ENCODE measurements around the gene NMNAT3. TPM values are rescaled to one million over a fixed set of nuclear protein-coding genes. Genes with fewer than 3 reads are reported as not detected.
"Not testable (repeated sequence)": the region's sequence is repeated elsewhere in the genome, so short reads cannot be mapped to it uniquely, and the experiment has no call there.

The NMNAT3 gene
- total RNA-seq, 1 donor from 2014 or later, result 1.2 TPM

- Mint-ChIP-seq H3K4me3 (no peak overlapping the region), H3K27ac (no peak overlapping the region), H3K4me1 (ENCODE audit: low read depth) (no peaks in the 10 kb centered on the region), H3K9me3 (no peaks in the 10 kb centered on the region), H3K36me3 (ENCODE audit: low read depth) (no peaks in the 10 kb centered on the region), H3K27me3 (ENCODE audit: insufficient read depth) (no peaks in the 10 kb centered on the region)
- intact Hi-C loops (cut with micrococcal nuclease), result no loop called here
- no peak for DNase-seq (ENCODE audit: low spot score)
These were observed 66.2 kb downstream of the NMNAT3 start for GRCh38 chr3:139611528-139611927.

GRCh38 chr3:139610886-139611285 is 66.9 kb downstream of the NMNAT3 start:
- intact Hi-C loops (cut with micrococcal nuclease), result no loop called here
- Mint-ChIP-seq H3K4me1 (ENCODE audit: low read depth) (no peaks in the 10 kb centered on the region), H3K36me3 (ENCODE audit: low read depth) (no peaks in the 10 kb centered on the region), H3K27ac (no peak overlapping the region), H3K9me3 (no peaks in the 10 kb centered on the region), H3K4me3 (no peak overlapping the region), H3K27me3 (ENCODE audit: insufficient read depth) (no peaks in the 10 kb centered on the region)
- DNase-seq (ENCODE audit: low spot score), result no peak

- H3K4me3 Mint-ChIP-seq, result no peak overlapping the region
- no peaks in the 10 kb centered on the region for H3K9me3 Mint-ChIP-seq
- no peak overlapping the region for H3K27ac Mint-ChIP-seq
- no peak for DNase-seq (ENCODE audit: low spot score)
- H3K4me1 Mint-ChIP-seq (ENCODE audit: low read depth), result no peaks in the 10 kb centered on the region
- no peaks in the 10 kb centered on the region for H3K36me3 Mint-ChIP-seq (ENCODE audit: low read depth)
- intact Hi-C loops (cut with micrococcal nuclease), result no loop called here
- no peaks in the 10 kb centered on the region for H3K27me3 Mint-ChIP-seq (ENCODE audit: insufficient read depth)
These were observed 68.8 kb downstream of the NMNAT3 start for GRCh38 chr3:139608924-139609323.

GRCh38 chr3:139608108-139608380 is 69.7 kb downstream of the NMNAT3 start:
- H3K4me3 Mint-ChIP-seq, result no peak overlapping the region

GRCh38 chr3:139607257-139608107 is 70.3 kb downstream of the NMNAT3 start:
- H3K36me3 Mint-ChIP-seq (ENCODE audit: low read depth), result no peaks in the 10 kb centered on the region
- intact Hi-C loops (cut with micrococcal nuclease), result no loop called here

More at GRCh38 chr3:139608108-139608380, 69.7 kb downstream of the NMNAT3 start:
- H3K9me3 Mint-ChIP-seq, result no peaks in the 10 kb centered on the region
- no peaks in the 10 kb centered on the region for H3K27me3 Mint-ChIP-seq (ENCODE audit: insufficient read depth)
- no peaks in the 10 kb centered on the region for H3K36me3 Mint-ChIP-seq (ENCODE audit: low read depth)
- H3K27ac Mint-ChIP-seq, result no peak overlapping the region
- intact Hi-C loops (cut with micrococcal nuclease), result no loop called here
- H3K4me1 Mint-ChIP-seq (ENCODE audit: low read depth), result no peaks in the 10 kb centered on the region
- DNase-seq (ENCODE audit: low spot score), result no peak

GRCh38 chr3:139602003-139602402 is 75.8 kb downstream of the NMNAT3 start:
- Mint-ChIP-seq H3K27ac (no peak overlapping the region), H3K9me3 (no peaks in the 10 kb centered on the region), H3K36me3 (ENCODE audit: low read depth) (no peaks in the 10 kb centered on the region), H3K4me3 (no peak overlapping the region), H3K4me1 (ENCODE audit: low read depth) (no peaks in the 10 kb centered on the region), H3K27me3 (ENCODE audit: insufficient read depth) (no peaks in the 10 kb centered on the region)
- DNase-seq (ENCODE audit: low spot score), result no peak
- intact Hi-C loops (cut with micrococcal nuclease), result no loop called here

More at GRCh38 chr3:139607257-139608107, 70.3 kb downstream of the NMNAT3 start:
- Mint-ChIP-seq H3K4me3 (no peak overlapping the region), H3K9me3 (no peaks in the 10 kb centered on the region), H3K4me1 (ENCODE audit: low read depth) (no peaks in the 10 kb centered on the region), H3K27me3 (ENCODE audit: insufficient read depth) (no peaks in the 10 kb centered on the region), H3K27ac (no peak overlapping the region)
- no peak for DNase-seq (ENCODE audit: low spot score)

GRCh38 chr3:139601191-139601961 is 76.4 kb downstream of the NMNAT3 start:
- Mint-ChIP-seq H3K27ac (no peak overlapping the region), H3K27me3 (ENCODE audit: insufficient read depth) (no peaks in the 10 kb centered on the region), H3K36me3 (ENCODE audit: low read depth) (no peaks in the 10 kb centered on the region), H3K9me3 (no peaks in the 10 kb centered on the region), H3K4me3 (no peak overlapping the region), H3K4me1 (ENCODE audit: low read depth) (no peaks in the 10 kb centered on the region)
- intact Hi-C loops (cut with micrococcal nuclease), result no loop called here
- no peak for DNase-seq (ENCODE audit: low spot score)

- intact Hi-C loops (cut with micrococcal nuclease), result no loop called here
- Mint-ChIP-seq H3K4me1 (ENCODE audit: low read depth) (no peaks in the 10 kb centered on the region), H3K4me3 (no peak overlapping the region), H3K36me3 (ENCODE audit: low read depth) (no peaks in the 10 kb centered on the region), H3K27me3 (ENCODE audit: insufficient read depth) (no peaks in the 10 kb centered on the region), H3K27ac (no peak overlapping the region), H3K9me3 (no peaks in the 10 kb centered on the region)
- no peak for DNase-seq (ENCODE audit: low spot score)
These were observed 79.8 kb downstream of the NMNAT3 start for GRCh38 chr3:139597947-139598346.

GRCh38 chr3:139591186-139591585 is 86.6 kb downstream of the NMNAT3 start:
- intact Hi-C loops (cut with micrococcal nuclease); H3K9me3 Mint-ChIP-seq; DNase-seq (ENCODE audit: low spot score); H3K27ac Mint-ChIP-seq; H3K4me3 Mint-ChIP-seq; H3K27me3 Mint-ChIP-seq (ENCODE audit: insufficient read depth); H3K36me3 Mint-ChIP-seq (ENCODE audit: low read depth): not testable (repeated sequence)
- H3K4me1 Mint-ChIP-seq (ENCODE audit: low read depth), result peaks cover 10% of the 10 kb centered on the region

GRCh38 chr3:139588450-139588849 is 89.3 kb downstream of the NMNAT3 start:
- no peak overlapping the region for H3K27ac Mint-ChIP-seq
- H3K27me3 Mint-ChIP-seq (ENCODE audit: insufficient read depth), result peaks cover 3% of the 10 kb centered on the region
- no peak overlapping the region for H3K4me3 Mint-ChIP-seq
- no peak for DNase-seq (ENCODE audit: low spot score)
- intact Hi-C loops (cut with micrococcal nuclease), result no loop called here
- H3K4me1 Mint-ChIP-seq (ENCODE audit: low read depth), result peaks cover 14% of the 10 kb centered on the region
- no peaks in the 10 kb centered on the region for H3K36me3 Mint-ChIP-seq (ENCODE audit: low read depth)
- H3K9me3 Mint-ChIP-seq, result no peaks in the 10 kb centered on the region

- intact Hi-C loops (cut with micrococcal nuclease), result no loop called here
- no peak overlapping the region for H3K4me3 Mint-ChIP-seq
- H3K9me3 Mint-ChIP-seq, result no peaks in the 10 kb centered on the region
- no peak for DNase-seq (ENCODE audit: low spot score)
- peaks cover 14% of the 10 kb centered on the region for H3K4me1 Mint-ChIP-seq (ENCODE audit: low read depth)
- H3K27me3 Mint-ChIP-seq (ENCODE audit: insufficient read depth), result peaks cover 3% of the 10 kb centered on the region
- no peak overlapping the region for H3K27ac Mint-ChIP-seq
- H3K36me3 Mint-ChIP-seq (ENCODE audit: low read depth), result no peaks in the 10 kb centered on the region
These were observed 90.0 kb downstream of the NMNAT3 start for GRCh38 chr3:139587797-139588196.

- H3K27me3 Mint-ChIP-seq (ENCODE audit: insufficient read depth), result peaks cover 3% of the 10 kb centered on the region
- H3K36me3 Mint-ChIP-seq (ENCODE audit: low read depth), result no peaks in the 10 kb centered on the region
- no peaks in the 10 kb centered on the region for H3K9me3 Mint-ChIP-seq
- intact Hi-C loops (cut with micrococcal nuclease), result no loop called here
- DNase-seq (ENCODE audit: low spot score), result no peak
- no peak overlapping the region for H3K4me3 Mint-ChIP-seq
- no peak overlapping the region for H3K27ac Mint-ChIP-seq
- H3K4me1 Mint-ChIP-seq (ENCODE audit: low read depth), result peaks cover 14% of the 10 kb centered on the region
These were observed 91.3 kb downstream of the NMNAT3 start for GRCh38 chr3:139586420-139587017.

- peaks cover 3% of the 10 kb centered on the region for H3K27me3 Mint-ChIP-seq (ENCODE audit: insufficient read depth)
- H3K27ac Mint-ChIP-seq, result no peak overlapping the region
- peaks cover 14% of the 10 kb centered on the region for H3K4me1 Mint-ChIP-seq (ENCODE audit: low read depth)
- no peaks in the 10 kb centered on the region for H3K9me3 Mint-ChIP-seq
- intact Hi-C loops (cut with micrococcal nuclease), result no loop called here
- no peaks in the 10 kb centered on the region for H3K36me3 Mint-ChIP-seq (ENCODE audit: low read depth)
- no peak overlapping the region for H3K4me3 Mint-ChIP-seq
- DNase-seq (ENCODE audit: low spot score), result no peak
These were observed 92.0 kb downstream of the NMNAT3 start for GRCh38 chr3:139585820-139586219.
